HepG2 (cell line): Measurements from ENCODE around the gene KCNA1. TPM values are rescaled to one million over a fixed set of nuclear protein-coding genes. Genes with fewer than 3 reads are reported as not detected.
A peak's percentile ranks its signal among the peaks of the same experiment; 100 is the strongest.

Experiments
- ATAC-seq: fragments of 200-7000 bp; cut with Tn5 transposase; 3 replicates; pipeline ENCODE4 v1.9.1; 2020; ENCODE audit warnings: mild to moderate bottlenecking, moderate library complexity
- BruUV-seq: library from RNA; stranded (reverse); fragments of 400-500 nt; replicated peaks from 2 replicates; lab custom pipeline; 2021; lab: Mats Ljungman, UMichigan
- CTCF ChIA-PET: fragments of 300-600 bp; formaldehyde crosslinking; extraction: SDS; loops from one replicate; lab custom pipeline; 2021; ENCODE audit warnings: low total read pairs, inconsistent platforms, low intra/inter-chr PET ratio; lab: Yijun Ruan, JAX
- POLR2A ChIA-PET: fragments of 350-600 bp; sonication (Branson Sonifier 250); formaldehyde crosslinking; loops from one replicate; lab custom pipeline; 2020; ENCODE audit warnings: antibody characterized with exemption, inconsistent platforms; lab: Yijun Ruan, JAX
- DNase-seq: peaks from one replicate; pipeline ENCODE4 v3.0.0-alpha.2; 2015; ENCODE audit warnings: low spot score
- FAIRE-seq: peaks from 3 replicates; lab custom pipeline; 2011; peaks lifted over from hg19 to GRCh38; lab: Jason Lieb, UNC
- H2AFZ ChIP-seq: one replicate; pipeline ENCODE4 v1.6.1; 2011; ENCODE audit warnings: low read length, inconsistent platforms
- H3K27ac ChIP-seq: fragments of 300-600 bp; 3 replicates; pipeline ENCODE4 v1.8.0; 2011; ENCODE audit warnings: mixed run types, mild to moderate bottlenecking, mixed read lengths, low read length, inconsistent platforms; ENCODE audit not compliant: insufficient read depth; ENCODE audit errors: extremely low read length
- H3K27me3 ChIP-seq, 2 experiments: fragments of 200-600 bp in 1 of 2; 2 replicates in 1 of 2; 3 replicates in 1 of 2; pipeline versions ENCODE4 v1.6.0 to v1.8.0; 2011; ENCODE audit warnings: low read length in 2 of 2, mild to moderate bottlenecking in 2 of 2, moderate library complexity in 2 of 2, inconsistent platforms in 1 of 2; ENCODE audit not compliant: insufficient read depth in 2 of 2, control insufficient read depth in 1 of 2
- H3K36me3 ChIP-seq, 2 experiments: fragments of 200-600 bp in 1 of 2; replicated peaks in 1 of 2; 2 replicates in 1 of 2; 3 replicates in 1 of 2; pipeline versions ENCODE4 v1.5.1 to v1.8.0; 2011; ENCODE audit warnings: low read length in 2 of 2, inconsistent platforms in 1 of 2; ENCODE audit not compliant: insufficient read depth in 2 of 2, control insufficient read depth in 1 of 2
- H3K4me1 ChIP-seq: 2 replicates; pipeline ENCODE4 v1.5.1; 2012; ENCODE audit warnings: low read length, inconsistent platforms; ENCODE audit not compliant: insufficient read depth
- H3K4me2 ChIP-seq: 2 replicates; pipeline ENCODE4 v1.6.0; 2011; ENCODE audit warnings: low read depth, low read length, inconsistent platforms
- H3K4me3 ChIP-seq, 3 experiments: fragments of 200-600 bp in 1 of 3; sonication (generic), shearing (Covaris generic) in 1 of 3; replicated peaks in 1 of 3; 2 replicates each; pipeline ENCODE4 v1.5.1; 2011 to 2016; ENCODE audit warnings: low read length in 3 of 3, inconsistent platforms in 2 of 3, low read depth in 2 of 3, mild to moderate bottlenecking in 2 of 3, control low read depth in 1 of 3, mixed read lengths in 1 of 3; ENCODE audit not compliant: insufficient read depth in 1 of 3
- H3K79me2 ChIP-seq: one replicate; pipeline ENCODE4 v1.6.1; 2011; ENCODE audit warnings: low read length, inconsistent platforms; ENCODE audit not compliant: insufficient read depth
- H3K9ac ChIP-seq: 2 replicates; pipeline ENCODE4 v1.6.0; 2011; ENCODE audit warnings: mild to moderate bottlenecking, low read depth, low read length, inconsistent platforms; ENCODE audit not compliant: insufficient read depth
- H3K9me3 ChIP-seq: 2 replicates; pipeline ENCODE4 v1.5.1; 2012; ENCODE audit warnings: mild to moderate bottlenecking, low read length
- H4K20me1 ChIP-seq: 2 replicates; pipeline ENCODE4 v1.6.0; 2011; ENCODE audit warnings: inconsistent platforms, mild to moderate bottlenecking, low read length, moderate library complexity; ENCODE audit not compliant: insufficient read depth
- EZH2 ChIP-seq: conservative IDR thresholded peaks from 2 replicates; pipeline ENCODE4 v1.6.1; 2012; ENCODE audit warnings: mild to moderate bottlenecking, low read depth, low read length, moderate library complexity
- NCOR1 ChIP-seq: fragments of 200-600 bp; sonication (generic); IDR thresholded peaks from 2 replicates; pipeline ENCODE4 v1.7.0; 2017; ENCODE audit warnings: antibody characterized with exemption, low read length, borderline replicate concordance
- ZNF224 ChIP-seq: sonication (generic); formaldehyde crosslinking; IDR thresholded peaks from 2 replicates; pipeline ENCODE4 v1.5.0; 2020; ENCODE audit warnings: mild to moderate bottlenecking, missing genetic modification reagents
- WGBS: methylation state at CpG from one replicate; pipeline ENCODE4 v1.1.6; 2017; ENCODE audit warnings: low lambda C conversion rate; 5-methylcytosine and 5-hydroxymethylcytosine counted together
- in situ Hi-C: cut with HindIII; loops from 2 replicates; pipeline ENCODE4 v1.10.0; 2017; ENCODE audit warnings: low pct_unique_long_range_greater_than_20kb; ENCODE audit not compliant: extremely low pct_ligation_motif_present
- intact Hi-C: fragments of 100-400 bp; cut with micrococcal nuclease; formaldehyde crosslinking; loops from one replicate; pipeline ENCODE4 v1.10.0; 2022; ENCODE audit not compliant: unreplicated experiment
- polyA plus RNA-seq, 8 experiments: library from polyadenylated mRNA; depleted of rRNA in 3 of 8; stranded (reverse) in 7 of 8; unstranded in 1 of 8; fragments of >200 nt; fragmentation: Illumina TruSeq in 4 of 8; extraction: Trizol in 4 of 8; gene quantifications; 2 replicates each; pipeline versions ENCODE4 v1.2.1 to v1.2.3, GENCODE V29; 2011 to 2016; ENCODE audit warnings: low read depth in 4 of 8, missing spikeins in 1 of 8, mixed read lengths in 1 of 8; ENCODE audit not compliant: insufficient read depth in 1 of 8
- total RNA-seq, 5 experiments: library from RNA; depleted of rRNA; stranded (reverse); fragments of >200 nt; fragmentation: Illumina TruSeq; extraction: Trizol; gene quantifications; 2 replicates each; pipeline ENCODE4 v1.2.3, GENCODE V29; 2016; ENCODE audit warnings: low read depth in 1 of 5
- TF ChIP-seq, protein P1 (sequence below): sonication (generic); formaldehyde crosslinking; IDR thresholded peaks from 2 replicates; pipeline ENCODE4 v1.5.0; 2020; ENCODE audit warnings: mild to moderate bottlenecking, missing genetic modification reagents
- TF ChIP-seq, protein P2 (sequence below): sonication (generic); formaldehyde crosslinking; IDR thresholded peaks from 2 replicates; pipeline ENCODE4 v1.4.0; 2020; ENCODE audit warnings: mild to moderate bottlenecking, low read depth, missing genetic modification reagents

KCNA1 gene
- total and polyA plus RNA-seq, 2 of the 13 experiments (the other 11 are each of a cell fraction or from before 2014, with no cell fraction given) = not detected

DNA sequence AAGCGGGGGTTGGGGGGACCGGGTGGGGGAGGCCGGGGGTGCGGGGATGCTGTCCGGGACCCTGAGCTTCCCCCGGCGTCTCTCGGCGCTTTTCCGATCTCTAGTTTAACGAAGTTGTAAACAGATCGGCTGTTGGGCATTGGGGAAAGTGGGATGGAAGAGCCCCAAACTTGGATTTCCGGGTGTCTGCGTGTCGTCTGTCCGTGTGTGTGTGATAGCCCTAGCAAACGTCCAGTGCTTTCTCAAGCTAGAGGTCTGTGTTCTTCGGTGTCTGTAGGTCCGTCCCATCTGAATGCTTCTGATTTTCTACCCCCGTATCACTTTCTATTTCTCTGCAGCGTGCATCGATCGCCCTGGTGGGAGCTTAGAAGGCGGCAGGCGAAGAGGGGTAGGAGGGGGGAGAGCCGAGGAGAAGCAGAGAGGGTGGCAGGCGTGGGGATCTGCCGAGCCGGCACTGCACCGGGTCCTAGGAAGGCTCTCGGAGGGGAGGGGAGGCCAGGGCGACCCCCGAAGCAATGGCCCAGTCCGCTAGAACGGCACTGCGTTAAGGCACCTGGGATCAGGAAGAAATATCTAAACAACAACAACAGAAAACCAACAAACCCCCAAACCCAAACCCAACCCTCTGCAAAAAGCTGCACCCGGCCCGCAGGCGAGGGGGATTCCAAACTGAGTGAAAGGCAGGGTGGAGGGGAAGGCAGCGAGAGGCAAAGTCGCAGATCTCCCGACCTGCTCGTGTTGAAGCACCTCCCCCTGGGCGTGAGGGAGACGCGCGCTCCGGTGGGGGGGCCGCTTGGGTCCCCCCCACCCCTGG, 1.0 kb downstream of the KCNA1 start:
- 0 out of 6 replicates have a peak overlapping the region, but pooled peaks of 1 of the 3 experiments have one; percentile 10 for H3K4me3 ChIP-seq
- no peak overlapping the region for H3K27ac ChIP-seq
- no TSS peak for BruUV-seq
- ChIA-PET POLR2A (no interaction called here), CTCF (no interaction called here)
- no peaks in the 10 kb centered on the region for H3K79me2 ChIP-seq
- WGBS = 22% methylated on average over 18 of the region's 49 CpGs
- no peak overlapping the region for H3K9ac ChIP-seq
- H3K27me3 ChIP-seq = peaks cover 7 to 61% of the 10 kb centered on the region in 2 experiments; a peak in 4 of 5 replicates
- FAIRE-seq (no peak), DNase-seq (no peak), ATAC-seq (no peak)
- no peak overlapping the region for H3K4me2 ChIP-seq
- intact Hi-C loops = no loop called here
- H3K4me1 ChIP-seq = no peaks in the 10 kb centered on the region
- H3K9me3 ChIP-seq = no peaks in the 10 kb centered on the region
- no peak overlapping the region for H2AFZ ChIP-seq
- H3K36me3 ChIP-seq = no peaks in the 10 kb centered on the region
- no peaks in the 10 kb centered on the region for H4K20me1 ChIP-seq
- TF ChIP-seq EZH2 = peak; percentile 14
- TF ChIP-seq, protein P1, sequence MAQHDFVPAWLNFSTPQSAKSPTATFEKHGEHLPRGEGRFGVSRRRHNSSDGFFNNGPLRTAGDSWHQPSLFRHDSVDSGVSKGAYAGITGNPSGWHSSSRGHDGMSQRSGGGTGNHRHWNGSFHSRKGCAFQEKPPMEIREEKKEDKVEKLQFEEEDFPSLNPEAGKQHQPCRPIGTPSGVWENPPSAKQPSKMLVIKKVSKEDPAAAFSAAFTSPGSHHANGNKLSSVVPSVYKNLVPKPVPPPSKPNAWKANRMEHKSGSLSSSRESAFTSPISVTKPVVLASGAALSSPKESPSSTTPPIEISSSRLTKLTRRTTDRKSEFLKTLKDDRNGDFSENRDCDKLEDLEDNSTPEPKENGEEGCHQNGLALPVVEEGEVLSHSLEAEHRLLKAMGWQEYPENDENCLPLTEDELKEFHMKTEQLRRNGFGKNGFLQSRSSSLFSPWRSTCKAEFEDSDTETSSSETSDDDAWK (CRISPR knock-in tag) = no peak
- in situ Hi-C loops = no loop called here

DNA sequence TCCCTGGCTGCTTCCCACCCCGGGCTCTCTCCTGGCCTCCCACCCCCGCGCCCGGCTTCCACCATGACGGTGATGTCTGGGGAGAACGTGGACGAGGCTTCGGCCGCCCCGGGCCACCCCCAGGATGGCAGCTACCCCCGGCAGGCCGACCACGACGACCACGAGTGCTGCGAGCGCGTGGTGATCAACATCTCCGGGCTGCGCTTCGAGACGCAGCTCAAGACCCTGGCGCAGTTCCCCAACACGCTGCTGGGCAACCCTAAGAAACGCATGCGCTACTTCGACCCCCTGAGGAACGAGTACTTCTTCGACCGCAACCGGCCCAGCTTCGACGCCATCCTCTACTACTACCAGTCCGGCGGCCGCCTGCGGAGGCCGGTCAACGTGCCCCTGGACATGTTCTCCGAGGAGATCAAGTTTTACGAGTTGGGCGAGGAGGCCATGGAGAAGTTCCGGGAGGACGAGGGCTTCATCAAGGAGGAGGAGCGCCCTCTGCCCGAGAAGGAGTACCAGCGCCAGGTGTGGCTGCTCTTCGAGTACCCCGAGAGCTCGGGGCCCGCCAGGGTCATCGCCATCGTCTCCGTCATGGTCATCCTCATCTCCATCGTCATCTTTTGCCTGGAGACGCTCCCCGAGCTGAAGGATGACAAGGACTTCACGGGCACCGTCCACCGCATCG, 1.8 kb downstream of the KCNA1 start:
- intact Hi-C loops = no loop called here
- H3K79me2 ChIP-seq = no peaks in the 10 kb centered on the region
- no peak for ATAC-seq
- H3K27ac ChIP-seq = no peak overlapping the region
- H3K4me3 ChIP-seq = no peak overlapping the region
- H3K36me3 ChIP-seq = no peaks in the 10 kb centered on the region
- ChIA-PET CTCF (no interaction called here), POLR2A (no interaction called here)
- no peak for FAIRE-seq
- no peaks in the 10 kb centered on the region for H3K4me1 ChIP-seq
- no TSS peak for BruUV-seq
- no peak overlapping the region for H3K4me2 ChIP-seq
- TF ChIP-seq ZNF224 (CRISPR knock-in tag) = no peak
- no peak for TF ChIP-seq NCOR1
- TF ChIP-seq, protein P2, sequence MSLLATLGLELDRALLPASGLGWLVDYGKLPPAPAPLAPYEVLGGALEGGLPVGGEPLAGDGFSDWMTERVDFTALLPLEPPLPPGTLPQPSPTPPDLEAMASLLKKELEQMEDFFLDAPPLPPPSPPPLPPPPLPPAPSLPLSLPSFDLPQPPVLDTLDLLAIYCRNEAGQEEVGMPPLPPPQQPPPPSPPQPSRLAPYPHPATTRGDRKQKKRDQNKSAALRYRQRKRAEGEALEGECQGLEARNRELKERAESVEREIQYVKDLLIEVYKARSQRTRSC (CRISPR knock-in tag) = no peak
- no peaks in the 10 kb centered on the region for H3K9me3 ChIP-seq
- no peak for DNase-seq
- H3K27me3 ChIP-seq = peaks cover 7 to 62% of the 10 kb centered on the region in 2 experiments; a peak in 4 of 5 replicates
- in situ Hi-C loops = no loop called here
- no peak overlapping the region for H2AFZ ChIP-seq
- H3K9ac ChIP-seq = no peak overlapping the region
- H4K20me1 ChIP-seq = no peaks in the 10 kb centered on the region
- 84% methylated on average over 24 of the region's 61 CpGs for WGBS
